ENCODE measurements around the gene RYR2. TPM values are rescaled to one million over a fixed set of nuclear protein-coding genes. Genes with fewer than 3 reads are reported as not detected.

RYR2 gene
- total and polyA plus RNA-seq, 2 of the 8 experiments (the other 6 are each of a cell fraction or from before 2014, with no cell fraction given) = 1.3 to 4.4 TPM

DNA sequence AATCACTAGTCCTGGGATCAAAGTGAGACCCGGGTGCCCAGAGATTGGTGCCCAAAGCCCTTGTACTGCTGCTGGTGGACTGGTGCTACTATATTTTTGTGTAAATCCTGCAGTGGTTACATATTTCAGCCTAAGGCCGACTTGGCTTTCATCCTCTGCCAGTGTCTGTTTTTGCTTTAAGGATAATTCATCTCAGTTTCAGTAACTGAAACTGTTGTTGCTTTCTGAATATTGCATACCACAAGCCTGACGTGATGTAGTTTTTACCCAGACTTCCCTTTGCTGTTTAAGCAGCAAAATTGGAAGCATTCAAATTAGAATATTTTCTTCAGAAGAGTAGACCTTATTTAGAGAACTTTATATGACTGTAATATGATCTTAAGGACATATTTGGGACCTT, 341.8 kb downstream of the RYR2 start (continued):
- no peak for TF ChIP-seq ATF2 (IDR thresholded peaks at IDR 0.05; ENCODE audit: low read length)
